ENCODE data around the gene ATP2A1. TPM values are rescaled to one million over a fixed set of nuclear protein-coding genes. Genes with fewer than 3 reads are reported as not detected.

The ATP2A1 gene
- total and polyA plus RNA-seq, 2 of the 13 experiments (the other 11 are each of a cell fraction or from before 2014, with no cell fraction given): 3.2 to 12.5 TPM

GRCh38 chr16:28829747-28830146, 48.5 kb upstream of the ATP2A1 start:
- peaks cover 63 to 96% of the 10 kb centered on the region in 2 experiments for H3K36me3 ChIP-seq (replicated peaks in 1 of 2; ENCODE audit: control insufficient read depth in 1 of 2, insufficient read depth in 2 of 2, low read length in 2 of 2)
- H3K4me3 ChIP-seq (replicated peaks in 1 of 3; ENCODE audit: insufficient read depth in 1 of 3, low read depth in 2 of 3, low read length in 3 of 3): no peak overlapping the region
- TF ChIP-seq NFYC (CRISPR knock-in tag; IDR thresholded peaks at IDR 0.05): no peak
- no peak for TF ChIP-seq TFDP2 (CRISPR knock-in tag; IDR thresholded peaks at IDR 0.05)
- 0 out of 2 replicates have a peak, but pooled peaks have one; percentile 18 for TF ChIP-seq ZNF547 (CRISPR knock-in tag; IDR thresholded peaks at IDR 0.05)
- TF ChIP-seq POLR2G (IDR thresholded peaks at IDR 0.05; ENCODE audit: low read depth, low read length): peak; percentile 15
- peak; percentile 75 for TF ChIP-seq RBM22 (optimal IDR thresholded peaks at IDR 0.05; ENCODE audit: low read length)
- TF ChIP-seq ZNF687 (CRISPR knock-in tag; IDR thresholded peaks at IDR 0.05): peak; percentile 24; the same call in 1 of the 2 replicates
- TF ChIP-seq ARNT2 (CRISPR knock-in tag; IDR thresholded peaks at IDR 0.05; ENCODE audit: low read depth): 0 out of 2 replicates have a peak, but pooled peaks have one; percentile 23
- no TSS peak for BruUV-seq (replicated peaks)
- 97% methylated on average over 13 of the region's 13 CpGs for WGBS (ENCODE audit: low lambda C conversion rate)
- FAIRE-seq: no peak
- in situ Hi-C loops (cut with HindIII; ENCODE audit: extremely low pct_ligation_motif_present, low pct_unique_long_range_greater_than_20kb) (no loop called here), intact Hi-C loops (cut with micrococcal nuclease; ENCODE audit: unreplicated experiment) (no loop called here)
- no peak overlapping the region for H3K27ac ChIP-seq (ENCODE audit: extremely low read length, insufficient read depth, low read length)
- H3K4me2 ChIP-seq (ENCODE audit: low read depth, low read length): no peak overlapping the region
- no peaks in the 10 kb centered on the region for H3K9me3 ChIP-seq (ENCODE audit: low read length)
- ATAC-seq: no peak
- no peak for DNase-seq (ENCODE audit: low spot score)
- H3K79me2 ChIP-seq (ENCODE audit: insufficient read depth, low read length): peaks cover 44% of the 10 kb centered on the region
- ChIA-PET POLR2A (interaction anchor here (0.7 to 6.7 kb wide), 2 partner anchors 9 to 14 kb away, joined by 5 to 56 read pairs; partner anchors contain the start of gene TUFM), CTCF (ENCODE audit: low intra/inter-chr PET ratio, low total read pairs) (no interaction called here)
- no peak overlapping the region for H3K9ac ChIP-seq (ENCODE audit: insufficient read depth, low read depth, low read length)
- no peaks in the 10 kb centered on the region; a peak in 1 of 5 replicates for H3K27me3 ChIP-seq (ENCODE audit: control insufficient read depth in 1 of 2, insufficient read depth in 2 of 2, low read length in 2 of 2)
- peaks cover 38% of the 10 kb centered on the region for H4K20me1 ChIP-seq (ENCODE audit: insufficient read depth, low read length)
- no peak overlapping the region for H2AFZ ChIP-seq (ENCODE audit: low read length)
- peaks cover 52% of the 10 kb centered on the region for H3K4me1 ChIP-seq (ENCODE audit: insufficient read depth, low read length)

Data from HepG2 (cell line).